ENCODE data around the gene TNFAIP8L2. TPM values are rescaled to one million over a fixed set of nuclear protein-coding genes. Genes with fewer than 3 reads are reported as not detected.

TNFAIP8L2 gene
- total RNA-seq, 1 experiment from 2014 or later: not detected

DNA sequence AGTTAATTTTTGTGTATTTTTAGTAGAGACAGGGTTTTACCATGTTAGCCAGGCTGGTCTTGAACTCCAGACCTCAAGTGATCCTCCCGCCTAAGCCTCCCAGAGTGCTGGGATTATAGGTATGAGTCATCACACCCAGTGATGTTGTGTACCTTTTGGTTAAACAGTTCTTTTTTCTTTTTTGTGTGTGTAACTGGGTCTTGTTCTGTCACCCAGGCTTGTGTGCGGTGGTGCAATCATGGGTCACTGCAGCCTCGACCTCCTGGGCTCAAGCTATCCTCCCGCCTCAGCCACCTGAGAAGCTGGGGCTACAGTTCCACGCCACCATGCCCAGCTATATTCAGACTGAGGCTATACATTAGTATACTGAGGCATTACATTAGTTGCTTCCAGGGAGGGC is 48.1 kb upstream of the TNFAIP8L2 start:
- CTCF ChIA-PET: interaction anchor here (1.0 kb wide), 1 partner anchor 9 kb away, joined by 3 read pairs; no protein-coding TSS in a partner anchor
- POLR2A ChIA-PET: no interaction called here
- Histone ChIP-seq H3K27me3 (ENCODE audit: control insufficient read depth, insufficient read depth, low read length) (no peaks in the 10 kb centered on the region), H3K27ac (ENCODE audit: low read length) (no peak overlapping the region), H3K4me1 (ENCODE audit: control insufficient read depth, insufficient read depth, low read length) (no peaks in the 10 kb centered on the region), H3K36me3 (ENCODE audit: control insufficient read depth, insufficient read depth, low read length) (no peaks in the 10 kb centered on the region), H3K9me3 (ENCODE audit: control insufficient read depth, insufficient read depth, low read depth, low read length) (no peaks in the 10 kb centered on the region), H3K4me3 (ENCODE audit: low read depth in 2 of 2, low read length in 2 of 2) (no peak overlapping the region)
- no peak for ATAC-seq
- TF ChIP-seq, protein P1, sequence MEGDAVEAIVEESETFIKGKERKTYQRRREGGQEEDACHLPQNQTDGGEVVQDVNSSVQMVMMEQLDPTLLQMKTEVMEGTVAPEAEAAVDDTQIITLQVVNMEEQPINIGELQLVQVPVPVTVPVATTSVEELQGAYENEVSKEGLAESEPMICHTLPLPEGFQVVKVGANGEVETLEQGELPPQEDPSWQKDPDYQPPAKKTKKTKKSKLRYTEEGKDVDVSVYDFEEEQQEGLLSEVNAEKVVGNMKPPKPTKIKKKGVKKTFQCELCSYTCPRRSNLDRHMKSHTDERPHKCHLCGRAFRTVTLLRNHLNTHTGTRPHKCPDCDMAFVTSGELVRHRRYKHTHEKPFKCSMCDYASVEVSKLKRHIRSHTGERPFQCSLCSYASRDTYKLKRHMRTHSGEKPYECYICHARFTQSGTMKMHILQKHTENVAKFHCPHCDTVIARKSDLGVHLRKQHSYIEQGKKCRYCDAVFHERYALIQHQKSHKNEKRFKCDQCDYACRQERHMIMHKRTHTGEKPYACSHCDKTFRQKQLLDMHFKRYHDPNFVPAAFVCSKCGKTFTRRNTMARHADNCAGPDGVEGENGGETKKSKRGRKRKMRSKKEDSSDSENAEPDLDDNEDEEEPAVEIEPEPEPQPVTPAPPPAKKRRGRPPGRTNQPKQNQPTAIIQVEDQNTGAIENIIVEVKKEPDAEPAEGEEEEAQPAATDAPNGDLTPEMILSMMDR (IDR thresholded peaks at IDR 0.05): no peak
- TF ChIP-seq TCF7L2 (IDR thresholded peaks at IDR 0.05; ENCODE audit: low read depth, low read length): no peak
- TF ChIP-seq SIN3A (IDR thresholded peaks at IDR 0.05; ENCODE audit: borderline replicate concordance, insufficient read depth, low read depth, low read length): no peak
- TF ChIP-seq, protein P2, sequence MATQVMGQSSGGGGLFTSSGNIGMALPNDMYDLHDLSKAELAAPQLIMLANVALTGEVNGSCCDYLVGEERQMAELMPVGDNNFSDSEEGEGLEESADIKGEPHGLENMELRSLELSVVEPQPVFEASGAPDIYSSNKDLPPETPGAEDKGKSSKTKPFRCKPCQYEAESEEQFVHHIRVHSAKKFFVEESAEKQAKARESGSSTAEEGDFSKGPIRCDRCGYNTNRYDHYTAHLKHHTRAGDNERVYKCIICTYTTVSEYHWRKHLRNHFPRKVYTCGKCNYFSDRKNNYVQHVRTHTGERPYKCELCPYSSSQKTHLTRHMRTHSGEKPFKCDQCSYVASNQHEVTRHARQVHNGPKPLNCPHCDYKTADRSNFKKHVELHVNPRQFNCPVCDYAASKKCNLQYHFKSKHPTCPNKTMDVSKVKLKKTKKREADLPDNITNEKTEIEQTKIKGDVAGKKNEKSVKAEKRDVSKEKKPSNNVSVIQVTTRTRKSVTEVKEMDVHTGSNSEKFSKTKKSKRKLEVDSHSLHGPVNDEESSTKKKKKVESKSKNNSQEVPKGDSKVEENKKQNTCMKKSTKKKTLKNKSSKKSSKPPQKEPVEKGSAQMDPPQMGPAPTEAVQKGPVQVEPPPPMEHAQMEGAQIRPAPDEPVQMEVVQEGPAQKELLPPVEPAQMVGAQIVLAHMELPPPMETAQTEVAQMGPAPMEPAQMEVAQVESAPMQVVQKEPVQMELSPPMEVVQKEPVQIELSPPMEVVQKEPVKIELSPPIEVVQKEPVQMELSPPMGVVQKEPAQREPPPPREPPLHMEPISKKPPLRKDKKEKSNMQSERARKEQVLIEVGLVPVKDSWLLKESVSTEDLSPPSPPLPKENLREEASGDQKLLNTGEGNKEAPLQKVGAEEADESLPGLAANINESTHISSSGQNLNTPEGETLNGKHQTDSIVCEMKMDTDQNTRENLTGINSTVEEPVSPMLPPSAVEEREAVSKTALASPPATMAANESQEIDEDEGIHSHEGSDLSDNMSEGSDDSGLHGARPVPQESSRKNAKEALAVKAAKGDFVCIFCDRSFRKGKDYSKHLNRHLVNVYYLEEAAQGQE (IDR thresholded peaks at IDR 0.05; ENCODE audit: insufficient read depth in 1 of 2, low read depth in 2 of 2, low read length in 1 of 2): no peak
- TF ChIP-seq POLR2AphosphoS5 (IDR thresholded peaks at IDR 0.05; ENCODE audit: low read depth, low read length): no peak
- intact Hi-C loops (cut with micrococcal nuclease; ENCODE audit: unreplicated experiment): no loop called here
- DNase-seq (ENCODE audit: low read depth, low spot score): no peak
- BruUV-seq (replicated peaks): no TSS peak
- in situ Hi-C loops (cut with HindIII; ENCODE audit: low pct_unique_long_range_greater_than_20kb, low sequenced_read_pairs): no loop called here

DNA sequence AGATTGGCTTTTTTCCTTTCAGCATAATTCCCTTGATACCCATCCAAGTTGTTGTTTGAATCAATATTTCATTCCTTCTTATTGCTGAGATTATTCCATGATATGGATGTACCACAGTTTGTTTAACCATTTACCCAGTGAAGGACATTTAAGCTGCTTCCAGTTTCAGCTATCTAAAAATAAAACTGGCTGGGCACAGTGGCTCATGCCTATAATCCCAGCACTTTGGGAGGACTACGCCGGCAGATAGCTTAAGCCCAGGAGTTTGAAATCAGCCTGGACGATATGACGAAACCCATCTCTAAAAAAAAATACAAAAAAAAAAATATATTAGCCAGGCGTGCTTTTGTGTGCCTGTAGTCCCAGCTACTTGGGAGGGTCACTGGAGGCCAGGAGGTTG is 42.6 kb upstream of the TNFAIP8L2 start:
- in situ Hi-C loops (cut with HindIII; ENCODE audit: low pct_unique_long_range_greater_than_20kb, low sequenced_read_pairs): no loop called here

More for the DNA sequence above, 42.6 kb upstream of the TNFAIP8L2 start:
- Histone ChIP-seq H3K36me3 (ENCODE audit: control insufficient read depth, insufficient read depth, low read length) (no peaks in the 10 kb centered on the region), H3K4me3 (ENCODE audit: low read depth in 2 of 2, low read length in 2 of 2) (no peak overlapping the region), H3K27me3 (ENCODE audit: control insufficient read depth, insufficient read depth, low read length) (no peaks in the 10 kb centered on the region), H3K9me3 (ENCODE audit: control insufficient read depth, insufficient read depth, low read depth, low read length) (no peaks in the 10 kb centered on the region), H3K27ac (ENCODE audit: low read length) (no peak overlapping the region), H3K4me1 (ENCODE audit: control insufficient read depth, insufficient read depth, low read length) (no peaks in the 10 kb centered on the region)
- ATAC-seq (no peak), DNase-seq (ENCODE audit: low read depth, low spot score) (no peak)
- ChIA-PET POLR2A (interaction anchor here (0.6 kb wide), 1 partner anchor 76 kb away, joined by 6 read pairs; no protein-coding TSS in a partner anchor), CTCF (interaction anchor here (1.2 kb wide), 1 partner anchor 14 kb away, joined by 5 read pairs; no protein-coding TSS in a partner anchor)
- intact Hi-C loops (cut with micrococcal nuclease; ENCODE audit: unreplicated experiment): no loop called here
- TF ChIP-seq, protein P1 (IDR thresholded peaks at IDR 0.05): no peak
- TF ChIP-seq POLR2AphosphoS5 (IDR thresholded peaks at IDR 0.05; ENCODE audit: low read depth, low read length) (no peak), SIN3A (IDR thresholded peaks at IDR 0.05; ENCODE audit: borderline replicate concordance, insufficient read depth, low read depth, low read length) (no peak), TCF7L2 (IDR thresholded peaks at IDR 0.05; ENCODE audit: low read depth, low read length) (no peak)
- TF ChIP-seq, protein P2 (IDR thresholded peaks at IDR 0.05; ENCODE audit: insufficient read depth in 1 of 2, low read depth in 2 of 2, low read length in 1 of 2): no peak
- no TSS peak for BruUV-seq (replicated peaks)
